Neural progenitor cell (in vitro differentiated cells): ENCODE data around the gene ETV6.

Experiments used
- EZH2phosphoT487 ChIP-seq: fragments of 200-600 bp; sonication (generic); IDR thresholded peaks from 2 replicates; pipeline ENCODE4 v1.6.1; 2017; ENCODE audit warnings: antibody characterized with exemption
- TF ChIP-seq, protein P1 (sequence below): fragments of 200-600 bp; sonication (generic); IDR thresholded peaks from 2 replicates; pipeline ENCODE4 v1.5.1; 2017; ENCODE audit warnings: antibody characterized with exemption, mild to moderate bottlenecking

DNA sequence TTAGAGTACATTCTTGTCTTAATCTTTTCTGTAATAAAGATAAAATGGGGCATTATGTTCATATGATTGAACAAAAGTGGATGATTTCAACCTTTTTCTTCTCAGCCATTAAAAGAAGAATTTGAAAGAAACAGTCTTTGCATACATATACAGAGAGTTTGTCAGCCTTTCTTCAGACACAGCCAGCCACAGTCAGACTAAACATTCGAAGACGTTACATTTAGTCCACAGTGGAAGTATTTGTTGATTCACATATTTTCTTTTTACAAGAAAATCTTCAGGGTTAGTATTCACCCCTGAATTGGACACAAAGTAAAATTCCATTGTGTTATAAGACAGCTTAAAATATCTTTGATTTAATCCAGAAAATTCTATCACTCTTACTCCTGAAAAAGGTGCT lies 36.2 kb downstream of the ETV6 start:
- TF ChIP-seq, protein P1, sequence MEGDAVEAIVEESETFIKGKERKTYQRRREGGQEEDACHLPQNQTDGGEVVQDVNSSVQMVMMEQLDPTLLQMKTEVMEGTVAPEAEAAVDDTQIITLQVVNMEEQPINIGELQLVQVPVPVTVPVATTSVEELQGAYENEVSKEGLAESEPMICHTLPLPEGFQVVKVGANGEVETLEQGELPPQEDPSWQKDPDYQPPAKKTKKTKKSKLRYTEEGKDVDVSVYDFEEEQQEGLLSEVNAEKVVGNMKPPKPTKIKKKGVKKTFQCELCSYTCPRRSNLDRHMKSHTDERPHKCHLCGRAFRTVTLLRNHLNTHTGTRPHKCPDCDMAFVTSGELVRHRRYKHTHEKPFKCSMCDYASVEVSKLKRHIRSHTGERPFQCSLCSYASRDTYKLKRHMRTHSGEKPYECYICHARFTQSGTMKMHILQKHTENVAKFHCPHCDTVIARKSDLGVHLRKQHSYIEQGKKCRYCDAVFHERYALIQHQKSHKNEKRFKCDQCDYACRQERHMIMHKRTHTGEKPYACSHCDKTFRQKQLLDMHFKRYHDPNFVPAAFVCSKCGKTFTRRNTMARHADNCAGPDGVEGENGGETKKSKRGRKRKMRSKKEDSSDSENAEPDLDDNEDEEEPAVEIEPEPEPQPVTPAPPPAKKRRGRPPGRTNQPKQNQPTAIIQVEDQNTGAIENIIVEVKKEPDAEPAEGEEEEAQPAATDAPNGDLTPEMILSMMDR: no peak
- TF ChIP-seq EZH2phosphoT487: no peak
